ENCODE results near the gene APOL5. TPM values are rescaled to one million over a fixed set of nuclear protein-coding genes. Genes with fewer than 3 reads are reported as not detected.
A peak's percentile ranks its signal among the peaks of the same experiment; 100 is the strongest.

Gene APOL5
- total and polyA plus RNA-seq, 9 of the 15 experiments (the other 6 are each of a cell fraction or from before 2014, with no cell fraction given), result not detected

GRCh38 chr22:35742342-35743100 lies 24.8 kb downstream of the APOL5 start (continued):
- TF ChIP-seq MGA (IDR thresholded peaks at IDR 0.05) (no peak), TAF9B (IDR thresholded peaks at IDR 0.05; ENCODE audit: partially characterized antibody) (peak; percentile 66), CHCHD3 (CRISPR knock-in tag; IDR thresholded peaks at IDR 0.05) (no peak), PCBP2 (IDR thresholded peaks at IDR 0.05; ENCODE audit: low read depth, low read length, poor library complexity, severe bottlenecking) (no peak), MYBL2 (IDR thresholded peaks at IDR 0.05; ENCODE audit: low read depth) (no peak), MYBL2 (CRISPR knock-in tag; IDR thresholded peaks at IDR 0.05; ENCODE audit: borderline replicate concordance) (no peak), CBFA2T2 (conservative IDR thresholded peaks at IDR 0.05) (peak; percentile 90), DPF2 (IDR thresholded peaks at IDR 0.05) (peak; percentile 95), TEAD1 (CRISPR knock-in tag; IDR thresholded peaks at IDR 0.05) (0 out of 4 replicates have a peak, but pooled peaks of 1 of the 2 experiments have one; percentile 5), TRIM24 (IDR thresholded peaks at IDR 0.05) (peak; percentile 71 to 79), MTA3 (IDR thresholded peaks at IDR 0.05; ENCODE audit: borderline replicate concordance) (peak; percentile 50; the same call in 1 of the 2 replicates), FOXK2 (conservative IDR thresholded peaks at IDR 0.05 in 1 of 2, IDR thresholded peaks at IDR 0.05 in 1 of 2; ENCODE audit: low read depth in 2 of 2) (peak; percentile 66 to 75; a peak in 3 of 4 replicates), ZEB2 (IDR thresholded peaks at IDR 0.05) (peak; percentile 28; the same call in 1 of the 2 replicates), THRA (IDR thresholded peaks at IDR 0.05) (no peak), STAT5A (IDR thresholded peaks at IDR 0.05; ENCODE audit: borderline replicate concordance, low read length) (peak; percentile 65), LEF1 (IDR thresholded peaks at IDR 0.05) (peak; percentile 80), NCOR1 (IDR thresholded peaks at IDR 0.05) (peak; percentile 90)
